Measurements from ENCODE around the gene COL18A1.

The COL18A1 gene

GRCh38 chr21:45478816-45479669 lies 74.1 kb downstream of the COL18A1 start:
- in situ Hi-C loops (cut with HindIII; ENCODE audit: low pct_ligation_motif_present, low sequenced_read_pairs): no loop called here
- no peak for TF ChIP-seq CTCF (IDR thresholded peaks at IDR 0.05; ENCODE audit: low read depth, low read length, missing control alignments)
- Histone ChIP-seq H3K27ac (no peak overlapping the region), H3K36me3 (replicated peaks) (peaks cover 83% of the 10 kb centered on the region), H3K4me3 (ENCODE audit: low read depth, low read length) (no peak overlapping the region), H3K27me3 (replicated peaks) (no peaks in the 10 kb centered on the region)
- DNase-seq: no peak

- no peak for DNase-seq
- Histone ChIP-seq H3K36me3 (replicated peaks) (peaks cover 82% of the 10 kb centered on the region), H3K27me3 (replicated peaks) (no peaks in the 10 kb centered on the region), H3K27ac (no peak overlapping the region), H3K4me3 (ENCODE audit: low read depth, low read length) (no peak overlapping the region)
- in situ Hi-C loops (cut with HindIII; ENCODE audit: low pct_ligation_motif_present, low sequenced_read_pairs): no loop called here
- no peak for TF ChIP-seq CTCF (IDR thresholded peaks at IDR 0.05; ENCODE audit: low read depth, low read length, missing control alignments)
These were observed 75.0 kb downstream of the COL18A1 start for GRCh38 chr21:45479691-45480675.

- no peak overlapping the region for H3K4me3 ChIP-seq (ENCODE audit: low read depth, low read length)
- in situ Hi-C loops (cut with HindIII; ENCODE audit: low pct_ligation_motif_present, low sequenced_read_pairs): no loop called here
- no peak overlapping the region for H3K27ac ChIP-seq
- H3K27me3 ChIP-seq (replicated peaks): no peaks in the 10 kb centered on the region
- no peak for TF ChIP-seq CTCF (IDR thresholded peaks at IDR 0.05; ENCODE audit: low read depth, low read length, missing control alignments)
- peaks cover 73% of the 10 kb centered on the region for H3K36me3 ChIP-seq (replicated peaks)
- no peak for DNase-seq
These were observed 75.9 kb downstream of the COL18A1 start for GRCh38 chr21:45480701-45481500.

- no peak overlapping the region for H3K4me3 ChIP-seq (ENCODE audit: low read depth, low read length)
- no peak for DNase-seq
- H3K27ac ChIP-seq: no peak overlapping the region
- H3K36me3 ChIP-seq (replicated peaks): peaks cover 67% of the 10 kb centered on the region
- TF ChIP-seq CTCF (IDR thresholded peaks at IDR 0.05; ENCODE audit: low read depth, low read length, missing control alignments): no peak
- H3K27me3 ChIP-seq (replicated peaks): no peaks in the 10 kb centered on the region
- in situ Hi-C loops (cut with HindIII; ENCODE audit: low pct_ligation_motif_present, low sequenced_read_pairs): no loop called here
These were observed 76.6 kb downstream of the COL18A1 start for GRCh38 chr21:45481566-45481965.
